Measurements from ENCODE around the gene WIPF1.
A peak's percentile ranks its signal among the peaks of the same experiment; 100 is the strongest.

WIPF1 gene

DNA sequence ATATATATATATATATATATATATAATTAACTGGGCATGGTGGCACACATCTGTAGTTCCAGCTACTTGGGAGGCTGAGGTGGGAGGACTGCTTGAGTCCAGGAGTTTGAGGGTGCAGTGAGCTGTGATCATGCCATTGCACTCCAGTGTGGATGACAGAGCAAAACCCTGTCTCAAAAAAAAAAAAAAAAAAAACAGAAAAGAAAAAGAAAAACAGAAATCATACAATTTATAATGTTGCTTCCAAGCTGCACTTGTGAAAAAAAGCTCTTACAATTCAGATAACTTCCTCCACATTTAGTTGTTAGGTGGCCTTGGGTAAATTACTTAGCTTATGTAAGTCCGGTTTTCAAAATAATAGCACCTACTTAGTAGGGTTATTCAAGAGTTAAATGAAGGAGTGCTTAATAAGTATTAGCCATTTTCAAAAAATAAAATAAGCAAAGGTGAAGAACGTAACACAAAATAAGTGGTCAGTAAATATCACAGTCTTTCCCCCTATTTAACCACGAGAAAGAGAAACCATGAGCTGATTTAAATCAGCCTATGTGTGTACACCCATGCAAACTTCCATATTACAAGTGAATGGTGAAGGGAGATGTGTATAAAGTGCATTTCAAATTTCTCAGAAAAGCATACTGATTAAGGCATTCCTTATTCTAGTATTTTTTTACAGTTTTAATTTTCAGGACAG, 2.3 kb downstream of the WIPF1 start:
- no peak for DNase-seq (ENCODE audit: low read depth in 2 of 2)

- no peak for DNase-seq (ENCODE audit: low read depth in 2 of 2)
Observed at GRCh38 chr2:174594456-174594855, 3.1 kb downstream of the WIPF1 start.

DNA sequence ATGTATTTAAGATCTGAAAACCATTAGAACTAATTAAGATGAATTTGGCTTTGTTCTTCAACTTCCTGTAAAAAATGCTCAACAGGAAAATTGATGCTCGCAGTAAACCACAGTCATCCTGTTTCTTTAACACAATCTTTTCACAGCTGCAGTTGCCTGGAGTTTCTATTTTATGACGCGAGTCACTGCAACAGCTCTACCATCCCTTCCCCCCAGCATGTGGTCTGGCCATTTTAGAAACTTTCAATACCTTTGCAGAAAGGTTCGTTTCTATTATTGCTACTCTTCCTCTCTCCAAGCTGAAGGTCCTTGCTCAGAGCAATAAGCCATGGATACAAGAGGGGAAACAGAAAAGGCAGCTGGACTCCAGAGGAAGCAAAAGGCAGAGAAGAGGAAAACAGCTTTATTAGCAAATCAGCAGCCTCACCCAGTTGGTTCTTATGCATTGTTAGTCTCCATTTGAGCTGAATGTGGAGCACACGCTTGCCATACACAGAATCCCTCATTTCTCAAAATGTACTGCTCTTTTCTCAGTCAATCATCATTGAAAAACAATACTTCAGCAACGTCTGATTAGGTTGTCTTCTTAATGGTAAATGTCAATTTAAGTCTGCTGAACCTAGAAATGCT, 3.9 kb downstream of the WIPF1 start:
- DNase-seq (ENCODE audit: low read depth in 2 of 2), result peak; percentile 41 to 50

- DNase-seq (ENCODE audit: low read depth in 2 of 2), result no peak
Observed at GRCh38 chr2:174593041-174593440, 4.6 kb downstream of the WIPF1 start.

- no peak for DNase-seq (ENCODE audit: low read depth in 2 of 2)
Observed at GRCh38 chr2:174591740-174592139, 5.9 kb downstream of the WIPF1 start.

- DNase-seq (ENCODE audit: low read depth in 2 of 2), result no peak
Observed at GRCh38 chr2:174590928-174591648, 6.5 kb downstream of the WIPF1 start.

DNA sequence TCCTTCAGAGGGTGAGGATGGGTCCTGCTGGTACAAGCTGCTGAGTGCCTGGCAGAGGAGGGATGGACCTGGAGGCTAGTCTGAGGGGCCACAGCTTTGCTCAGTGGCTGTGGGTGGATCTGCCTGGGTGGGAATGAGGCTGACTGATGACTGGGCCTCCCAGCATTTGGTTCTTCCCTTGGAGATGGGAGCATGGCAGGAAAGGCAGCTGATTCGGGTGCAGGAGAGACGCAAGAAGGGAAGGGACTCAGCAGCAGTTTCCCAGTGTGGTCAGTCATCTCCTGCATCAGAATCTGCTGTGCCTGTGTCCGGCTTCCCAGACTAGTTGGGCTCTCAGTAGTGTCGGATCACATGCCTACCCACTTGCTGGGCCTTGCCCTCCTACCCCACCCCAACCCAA, 7.3 kb downstream of the WIPF1 start:
- DNase-seq (ENCODE audit: low read depth in 2 of 2), result no peak

GRCh38 chr2:174589334-174589733, 8.3 kb downstream of the WIPF1 start:
- DNase-seq (ENCODE audit: low read depth in 2 of 2), result no peak

DNA sequence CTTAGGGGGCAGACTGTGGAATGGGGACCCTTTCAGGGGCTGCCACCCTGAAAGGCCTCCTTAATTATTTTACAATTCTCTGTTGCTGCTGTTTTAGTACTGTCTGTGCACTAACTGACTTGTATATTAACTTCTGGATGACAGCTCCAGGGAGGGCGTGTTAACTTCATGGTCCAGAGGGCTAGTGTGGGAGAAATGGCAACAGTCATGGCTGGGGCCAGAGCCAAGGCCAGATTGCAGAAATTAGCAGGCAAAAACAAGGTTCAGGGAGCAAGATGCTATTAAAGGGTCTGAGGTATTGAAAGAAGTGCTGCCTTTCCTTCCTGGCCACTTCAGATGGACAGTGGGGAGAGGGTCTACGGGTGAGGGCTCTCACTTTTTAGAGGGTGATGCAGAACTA, 9.1 kb downstream of the WIPF1 start:
- no peak for DNase-seq (ENCODE audit: low read depth in 2 of 2)

- DNase-seq (ENCODE audit: low read depth in 2 of 2), result no peak
Observed at GRCh38 chr2:174587579-174587978, 10.0 kb downstream of the WIPF1 start.

DNA sequence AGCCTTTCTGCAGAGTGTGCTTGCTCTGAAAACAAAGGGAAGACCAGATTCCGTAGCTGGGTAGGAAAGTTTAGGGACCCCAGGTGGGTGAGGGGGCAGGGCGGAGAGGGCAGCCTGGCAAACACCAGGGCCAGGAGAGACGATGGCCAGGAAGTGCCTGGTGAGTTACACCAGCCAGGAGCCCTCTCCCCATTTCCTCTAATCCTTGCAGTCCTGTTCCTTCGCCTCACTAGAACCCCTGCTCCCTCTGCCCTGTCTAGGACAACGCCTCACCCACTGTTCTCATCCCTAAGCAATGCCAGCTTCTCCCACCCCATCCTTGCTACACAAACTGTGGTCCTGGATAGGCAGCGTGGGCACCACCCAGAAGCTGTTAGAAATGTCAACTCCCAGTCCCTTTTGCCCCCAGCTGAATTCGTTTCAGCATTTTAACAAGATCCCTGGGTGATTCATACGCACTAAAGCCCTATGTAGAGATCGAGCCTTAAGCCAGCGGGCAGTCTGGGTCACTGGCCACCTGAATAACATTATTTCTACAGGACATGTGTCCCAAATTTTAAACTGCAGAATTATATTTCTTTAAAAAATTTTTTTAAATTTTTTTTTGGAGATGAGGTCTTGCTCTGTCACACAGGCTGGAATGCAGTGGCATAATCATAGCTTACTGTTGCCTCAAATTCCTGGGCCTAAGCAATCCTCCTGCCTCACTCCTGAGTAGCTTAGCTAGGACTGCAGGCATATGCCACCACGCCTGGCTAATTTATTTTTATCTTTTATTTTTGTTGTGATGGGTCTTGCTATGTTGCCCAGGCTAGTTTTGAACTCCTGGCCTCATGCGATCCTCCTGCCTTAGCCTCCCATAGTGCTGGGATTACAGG, 10.9 kb downstream of the WIPF1 start:
- no peak for DNase-seq (ENCODE audit: low read depth in 2 of 2)

- DNase-seq (ENCODE audit: low read depth in 2 of 2), result no peak
Observed at GRCh38 chr2:174585657-174586252, 11.8 kb downstream of the WIPF1 start.

DNA sequence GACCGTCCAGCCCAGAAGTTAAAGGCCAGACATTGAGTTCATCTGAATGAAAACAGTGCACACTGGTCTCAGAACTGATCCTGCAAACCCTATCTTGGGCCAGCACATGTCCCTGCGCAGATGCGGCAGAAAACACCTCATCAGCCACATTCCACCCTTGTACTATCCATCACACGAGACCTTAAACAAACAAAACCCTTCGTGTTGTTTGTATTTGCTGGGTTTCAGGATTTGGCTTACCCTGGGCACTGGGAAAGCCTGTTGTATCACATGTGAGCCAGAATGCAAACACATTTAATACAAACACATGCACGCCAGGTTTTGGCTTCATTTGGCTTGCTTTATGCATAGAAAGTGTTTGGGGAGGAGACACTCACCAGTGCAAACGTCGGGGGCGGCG, 12.5 kb downstream of the WIPF1 start:
- DNase-seq (ENCODE audit: low read depth in 2 of 2), result no peak

DNA sequence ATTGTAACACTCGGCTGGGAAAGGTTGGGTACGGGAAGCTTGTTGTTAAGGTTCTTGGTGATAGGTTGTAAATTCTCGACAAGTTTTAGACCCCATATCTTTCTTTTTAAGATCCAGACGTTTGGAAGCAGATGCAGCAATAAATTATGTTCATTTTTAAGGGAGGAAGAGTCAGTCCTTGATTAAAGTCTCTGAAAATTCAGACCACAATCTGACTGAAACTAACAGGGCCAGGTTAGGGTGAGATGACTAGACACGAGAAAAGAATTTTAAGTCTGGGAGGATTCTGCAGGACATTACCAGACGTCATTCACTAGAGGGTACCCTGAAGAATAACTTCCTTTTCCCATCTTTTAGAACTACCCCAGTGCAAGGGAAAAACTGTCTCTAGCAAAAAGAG, 16.1 kb downstream of the WIPF1 start:
- no peak for DNase-seq (ENCODE audit: low read depth in 2 of 2)

- DNase-seq (ENCODE audit: low read depth in 2 of 2), result no peak
Observed at GRCh38 chr2:174580951-174581350, 16.7 kb downstream of the WIPF1 start.

- peak in 1 of 2 donors; percentile 35 for DNase-seq (ENCODE audit: low read depth in 2 of 2)
Observed at GRCh38 chr2:174577967-174578589, 19.5 kb downstream of the WIPF1 start.

- no peak for DNase-seq (ENCODE audit: low read depth in 2 of 2)
Observed at GRCh38 chr2:174575124-174575776, 22.4 kb downstream of the WIPF1 start.

GRCh38 chr2:174574657-174575056, 22.9 kb downstream of the WIPF1 start:
- no peak for DNase-seq (ENCODE audit: low read depth in 2 of 2)

DNA sequence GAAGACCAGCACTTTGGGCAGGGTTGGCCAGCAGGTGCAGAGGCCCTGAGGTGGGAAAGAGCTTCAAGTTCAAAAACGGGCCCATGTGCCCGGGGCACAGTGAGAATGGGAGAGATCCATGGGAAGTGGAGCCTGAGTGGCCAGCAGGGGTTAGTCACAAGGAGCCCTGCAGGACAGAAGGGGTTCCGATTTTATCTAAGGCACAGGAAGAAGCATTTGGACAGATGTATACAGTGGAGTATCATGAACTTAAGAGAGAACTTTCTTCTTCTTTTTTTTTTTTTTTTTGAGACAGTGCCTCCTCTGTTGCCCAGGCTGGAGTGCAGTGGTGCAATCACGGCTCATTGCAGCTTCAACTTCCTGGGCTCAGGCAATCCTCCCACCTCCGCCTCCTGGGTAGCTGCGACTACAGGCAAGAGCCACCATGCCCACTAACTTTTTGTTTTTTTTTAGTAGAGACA, 24.0 kb downstream of the WIPF1 start:
- DNase-seq (ENCODE audit: low read depth in 2 of 2), result no peak

- no peak for DNase-seq (ENCODE audit: low read depth in 2 of 2)
Observed at GRCh38 chr2:174572556-174572955, 25.0 kb downstream of the WIPF1 start.

All from activated CD8-positive, alpha-beta memory T cell treated with anti-CD3 and anti-CD28 coated beads for 4 hours (primary cell).